Smooth muscle cell (in vitro differentiated cells): Measurements from ENCODE around the gene JPH2. TPM values are rescaled to one million over a fixed set of nuclear protein-coding genes. Genes with fewer than 3 reads are reported as not detected.

Experiments
- DNase-seq: peaks from one replicate; lab custom pipeline; 2025; ENCODE audit not compliant: unreplicated experiment; lab: John Stamatoyannopoulos, UW
- H2AFZ ChIP-seq: fragments of 200-600 bp; sonication (generic); 2 replicates; pipeline ENCODE4 v1.6.0; 2016; ENCODE audit warnings: antibody characterized with exemption, low read depth, mild to moderate bottlenecking
- H3F3A ChIP-seq: fragments of 200-600 bp; sonication (generic); 2 replicates; pipeline ENCODE4 v1.6.0; 2017; ENCODE audit warnings: antibody characterized with exemption, low read depth
- H3K27ac ChIP-seq: fragments of 200-600 bp; sonication (generic); 2 replicates; pipeline ENCODE4 v1.5.1; 2016; ENCODE audit warnings: low read depth, mild to moderate bottlenecking
- H3K27me3 ChIP-seq: fragments of 200-600 bp; sonication (generic); 2 replicates; pipeline ENCODE4 v1.6.1; 2016; ENCODE audit warnings: low read depth, mild to moderate bottlenecking
- H3K36me3 ChIP-seq: fragments of 200-600 bp; sonication (generic); 2 replicates; pipeline ENCODE4 v1.5.1; 2016; ENCODE audit warnings: low read depth
- H3K4me1 ChIP-seq: fragments of 200-600 bp; sonication (generic); 2 replicates; pipeline ENCODE4 v1.5.1; 2016; ENCODE audit warnings: low read depth
- H3K4me2 ChIP-seq: fragments of 200-600 bp; sonication (generic); 2 replicates; pipeline ENCODE4 v1.6.0; 2016; ENCODE audit warnings: mild to moderate bottlenecking
- H3K4me3 ChIP-seq: fragments of 200-600 bp; sonication (generic); 2 replicates; pipeline ENCODE4 v1.5.1; 2016; ENCODE audit warnings: mild to moderate bottlenecking
- H3K79me2 ChIP-seq: fragments of 200-600 bp; sonication (generic); 2 replicates; pipeline ENCODE4 v1.6.0; 2016; ENCODE audit warnings: low read depth, mild to moderate bottlenecking
- H3K9ac ChIP-seq: fragments of 200-600 bp; sonication (generic); 2 replicates; pipeline ENCODE4 v1.6.0; 2016; ENCODE audit warnings: low read depth
- H3K9me3 ChIP-seq: fragments of 200-600 bp; sonication (generic); replicated peaks from 2 replicates; pipeline ENCODE4 v1.5.1; 2016; ENCODE audit warnings: low read depth
- H4K20me1 ChIP-seq: fragments of 200-600 bp; sonication (generic); 2 replicates; pipeline ENCODE4 v1.6.0; 2016; ENCODE audit warnings: low read depth
- WGBS: methylation state at CpG from one replicate; pipeline ENCODE4 v1.1.7; 2016; ENCODE audit warnings: low lambda C conversion rate; 5-methylcytosine and 5-hydroxymethylcytosine counted together
- polyA plus RNA-seq: library from polyadenylated mRNA; unstranded; fragments of >200 nt; fragmentation: Nextera tagmentation; extraction: Ambion mirVana; gene quantifications from 2 replicates; pipeline ENCODE4 v1.2.1, GENCODE V29; 2016
- total RNA-seq: library from RNA; depleted of rRNA; stranded (reverse); fragments of >200 nt; gene quantifications from 2 replicates; pipeline ENCODE4 v1.2.3, GENCODE V29; 2014
- TF ChIP-seq, protein P1 (sequence below): fragments of 200-600 bp; sonication (generic); IDR thresholded peaks from 2 replicates; pipeline ENCODE4 v1.5.1; 2017; ENCODE audit warnings: borderline replicate concordance, mild to moderate bottlenecking, antibody characterized with exemption; ENCODE audit not compliant: insufficient read depth, poor library complexity, severe bottlenecking

Gene JPH2
- total and polyA plus RNA-seq, 2 experiments from 2014 or later: 4.4 to 6.0 TPM

DNA sequence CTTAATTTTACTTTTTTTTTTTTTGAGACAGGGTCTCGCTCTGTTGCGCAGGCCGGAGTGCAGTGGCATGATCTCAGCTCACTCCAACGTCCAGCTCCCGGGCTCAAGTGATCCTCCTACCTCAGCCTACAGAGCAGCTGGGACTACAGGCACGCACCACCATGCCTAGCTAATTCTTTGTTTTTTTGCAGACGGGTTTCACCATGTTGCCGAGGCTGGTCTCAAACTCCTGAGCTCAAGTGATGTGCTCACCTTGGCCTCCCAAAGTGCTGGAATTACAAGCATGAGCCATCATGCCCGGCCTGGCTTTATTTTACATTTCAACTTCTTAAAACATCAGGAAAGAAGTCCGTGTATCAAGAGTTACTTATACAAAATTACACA lies 17.8 kb upstream of the JPH2 start:
- Histone ChIP-seq H3K9me3 (no peaks in the 10 kb centered on the region), H2AFZ (no peak overlapping the region), H3K79me2 (peaks cover 85% of the 10 kb centered on the region), H3K9ac (peak overlapping the region; percentile 54), H3F3A (no peaks in the 10 kb centered on the region), H3K4me2 (peak overlapping the region; percentile 57), H3K4me1 (peaks cover 24% of the 10 kb centered on the region), H3K27me3 (no peaks in the 10 kb centered on the region), H3K36me3 (peaks cover 7% of the 10 kb centered on the region), H3K4me3 (no peak overlapping the region), H3K27ac (peak overlapping the region; percentile 92), H4K20me1 (peaks cover 72% of the 10 kb centered on the region)
- DNase-seq: no peak
- TF ChIP-seq, protein P1, sequence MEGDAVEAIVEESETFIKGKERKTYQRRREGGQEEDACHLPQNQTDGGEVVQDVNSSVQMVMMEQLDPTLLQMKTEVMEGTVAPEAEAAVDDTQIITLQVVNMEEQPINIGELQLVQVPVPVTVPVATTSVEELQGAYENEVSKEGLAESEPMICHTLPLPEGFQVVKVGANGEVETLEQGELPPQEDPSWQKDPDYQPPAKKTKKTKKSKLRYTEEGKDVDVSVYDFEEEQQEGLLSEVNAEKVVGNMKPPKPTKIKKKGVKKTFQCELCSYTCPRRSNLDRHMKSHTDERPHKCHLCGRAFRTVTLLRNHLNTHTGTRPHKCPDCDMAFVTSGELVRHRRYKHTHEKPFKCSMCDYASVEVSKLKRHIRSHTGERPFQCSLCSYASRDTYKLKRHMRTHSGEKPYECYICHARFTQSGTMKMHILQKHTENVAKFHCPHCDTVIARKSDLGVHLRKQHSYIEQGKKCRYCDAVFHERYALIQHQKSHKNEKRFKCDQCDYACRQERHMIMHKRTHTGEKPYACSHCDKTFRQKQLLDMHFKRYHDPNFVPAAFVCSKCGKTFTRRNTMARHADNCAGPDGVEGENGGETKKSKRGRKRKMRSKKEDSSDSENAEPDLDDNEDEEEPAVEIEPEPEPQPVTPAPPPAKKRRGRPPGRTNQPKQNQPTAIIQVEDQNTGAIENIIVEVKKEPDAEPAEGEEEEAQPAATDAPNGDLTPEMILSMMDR: no peak
- WGBS: 81% methylated on average over 10 of the region's 10 CpGs

DNA sequence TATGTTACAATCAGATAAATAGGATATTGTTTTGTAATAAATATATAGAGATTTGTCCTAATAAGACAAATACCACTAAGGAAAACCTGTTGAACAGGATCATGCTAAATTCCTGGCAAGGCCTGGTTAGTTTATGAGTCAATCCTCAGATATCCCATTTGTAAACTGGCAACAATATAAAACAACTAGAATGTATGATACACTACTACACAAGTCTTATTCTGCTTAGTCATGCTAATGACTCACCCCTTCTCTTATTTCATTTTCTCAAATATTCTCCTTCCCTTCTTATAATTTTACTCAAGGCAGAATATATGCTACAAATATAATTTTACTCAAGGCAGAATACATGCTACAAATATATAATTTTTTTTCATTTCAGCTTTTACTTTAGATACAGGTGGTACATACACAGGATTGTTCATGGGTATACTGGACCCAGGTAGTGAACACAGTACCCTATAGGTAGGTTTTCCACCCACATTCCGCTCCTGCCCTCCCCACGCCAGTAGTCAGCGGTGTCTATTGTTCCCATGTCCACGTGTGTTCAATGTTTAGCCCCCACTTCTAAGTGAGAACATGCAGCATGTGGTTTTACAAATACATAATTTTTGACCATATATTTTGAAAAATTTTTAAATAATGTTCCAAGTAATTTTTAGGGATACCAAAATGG lies 17.3 kb upstream of the JPH2 start:
- H3K27ac ChIP-seq: peak overlapping the region; percentile 92
- H3K9ac ChIP-seq: peak overlapping the region; percentile 54
- peak overlapping the region; percentile 57 for H3K4me2 ChIP-seq
- H3K9me3 ChIP-seq: no peaks in the 10 kb centered on the region
- H4K20me1 ChIP-seq: peaks cover 70% of the 10 kb centered on the region
- H3K4me1 ChIP-seq: peaks cover 21% of the 10 kb centered on the region
- peaks cover 80% of the 10 kb centered on the region for H3K79me2 ChIP-seq
- H3K4me3 ChIP-seq: no peak overlapping the region
- H3K36me3 ChIP-seq: peaks cover 7% of the 10 kb centered on the region
- TF ChIP-seq, protein P1: no peak
- no peak overlapping the region for H2AFZ ChIP-seq
- H3K27me3 ChIP-seq: no peaks in the 10 kb centered on the region
- H3F3A ChIP-seq: no peaks in the 10 kb centered on the region
- DNase-seq: no peak
- WGBS: 90% methylated on average over 4 of the region's 4 CpGs

DNA sequence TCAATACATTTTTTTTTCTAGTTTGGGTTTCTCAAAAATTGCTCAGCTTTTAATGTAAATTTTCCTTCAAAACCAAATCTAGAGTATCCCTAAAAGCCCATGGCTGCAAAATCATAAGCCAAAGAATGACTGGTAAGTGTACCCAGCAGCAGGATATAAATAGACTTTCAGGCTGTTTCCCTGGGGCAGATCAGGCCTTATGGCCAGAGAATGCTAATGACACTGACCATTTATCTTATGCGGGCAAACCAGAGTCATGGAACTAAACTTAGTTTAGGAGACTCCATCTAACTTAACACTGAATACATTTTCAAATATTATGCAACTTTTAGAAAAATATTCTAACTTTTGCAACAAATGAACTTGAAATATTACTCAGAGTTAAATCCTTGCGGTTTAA lies 16.2 kb upstream of the JPH2 start:
- Histone ChIP-seq H4K20me1 (peaks cover 63% of the 10 kb centered on the region), H3K4me2 (peak overlapping the region; percentile 57), H3K36me3 (peaks cover 7% of the 10 kb centered on the region), H2AFZ (no peak overlapping the region), H3K4me3 (no peak overlapping the region), H3K79me2 (peaks cover 68% of the 10 kb centered on the region), H3K4me1 (peaks cover 10% of the 10 kb centered on the region), H3F3A (no peaks in the 10 kb centered on the region), H3K9ac (no peak overlapping the region), H3K27ac (peak overlapping the region; percentile 92), H3K9me3 (no peaks in the 10 kb centered on the region), H3K27me3 (no peaks in the 10 kb centered on the region)
- WGBS: 79% methylated on average over 2 of the region's 2 CpGs
- TF ChIP-seq, protein P1: no peak
- DNase-seq: no peak

DNA sequence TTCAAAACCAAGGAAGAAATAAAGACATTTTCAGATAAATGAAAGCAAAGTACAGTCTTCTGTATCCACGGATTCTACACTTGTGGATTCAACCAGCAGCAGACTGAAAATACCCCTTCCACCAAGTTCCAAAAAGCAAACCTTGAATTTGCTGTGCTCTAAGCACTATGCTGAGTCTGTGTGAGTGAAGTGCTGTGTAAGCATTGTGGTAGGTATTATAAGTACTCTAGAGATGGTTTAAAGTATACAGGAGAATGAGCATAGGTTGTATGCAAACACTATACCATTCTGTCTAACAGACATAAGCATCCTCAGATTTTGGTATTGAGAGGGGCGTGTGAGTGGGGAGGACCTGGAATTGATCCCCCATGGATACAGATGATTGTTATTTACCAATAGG lies 14.0 kb upstream of the JPH2 start:
- no peak overlapping the region for H3K4me2 ChIP-seq
- H3F3A ChIP-seq: no peaks in the 10 kb centered on the region
- TF ChIP-seq, protein P1: no peak
- H3K9ac ChIP-seq: no peak overlapping the region
- H3K4me1 ChIP-seq: peaks cover 8% of the 10 kb centered on the region
- WGBS: 99% methylated on average over 2 of the region's 2 CpGs
- no peaks in the 10 kb centered on the region for H3K27me3 ChIP-seq
- no peaks in the 10 kb centered on the region for H3K9me3 ChIP-seq
- peak overlapping the region; percentile 54 for H3K27ac ChIP-seq
- no peak for DNase-seq
- H3K36me3 ChIP-seq: peaks cover 16% of the 10 kb centered on the region
- peaks cover 47% of the 10 kb centered on the region for H3K79me2 ChIP-seq
- H3K4me3 ChIP-seq: no peak overlapping the region
- H2AFZ ChIP-seq: no peak overlapping the region
- H4K20me1 ChIP-seq: peaks cover 53% of the 10 kb centered on the region
